ENCODE results near the gene USF1.

Gene USF1, protein sequence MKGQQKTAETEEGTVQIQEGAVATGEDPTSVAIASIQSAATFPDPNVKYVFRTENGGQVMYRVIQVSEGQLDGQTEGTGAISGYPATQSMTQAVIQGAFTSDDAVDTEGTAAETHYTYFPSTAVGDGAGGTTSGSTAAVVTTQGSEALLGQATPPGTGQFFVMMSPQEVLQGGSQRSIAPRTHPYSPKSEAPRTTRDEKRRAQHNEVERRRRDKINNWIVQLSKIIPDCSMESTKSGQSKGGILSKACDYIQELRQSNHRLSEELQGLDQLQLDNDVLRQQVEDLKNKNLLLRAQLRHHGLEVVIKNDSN

DNA sequence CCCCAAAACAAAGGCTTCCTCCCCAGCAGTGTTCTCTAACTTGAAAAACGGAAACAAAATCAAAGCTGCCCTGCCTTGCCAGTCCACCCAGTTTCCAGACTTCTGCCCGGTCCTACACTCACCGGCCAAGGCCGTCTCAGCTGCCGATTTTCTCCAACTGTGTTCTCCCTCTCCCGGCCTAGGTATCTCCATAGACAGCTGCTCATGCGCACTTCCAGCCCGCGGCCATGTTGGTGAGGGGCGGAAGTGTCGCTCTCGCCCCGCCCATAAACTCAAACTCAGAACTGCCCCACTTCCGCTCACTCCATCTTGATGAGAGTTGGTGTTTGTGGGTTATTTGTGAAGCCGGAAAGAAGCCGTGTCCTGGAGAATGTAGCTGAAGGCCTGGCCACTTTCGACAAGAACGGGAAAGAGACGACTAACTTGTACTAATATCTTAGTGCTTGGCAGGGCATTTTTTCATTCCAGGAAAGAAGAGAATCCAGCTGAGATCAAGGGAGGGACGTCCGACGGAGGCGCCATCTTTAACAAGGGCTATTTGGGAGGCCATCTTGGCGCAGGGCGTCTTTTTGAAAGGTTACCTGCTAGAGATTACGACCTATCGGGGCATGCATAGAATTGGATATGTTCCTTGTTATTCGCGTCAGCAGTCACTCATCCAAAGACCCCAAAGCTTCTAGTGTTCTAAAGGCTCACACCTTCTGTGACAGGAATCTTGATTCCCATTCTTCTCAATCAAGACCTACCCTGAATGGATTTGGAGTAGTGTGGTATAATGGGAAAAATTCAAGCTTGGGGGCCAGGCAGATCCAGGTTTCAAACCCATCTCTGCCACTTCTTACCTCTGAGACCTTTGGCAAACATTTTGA, at the start of gene USF1:
Gene USF1 (minus strand): TSS at position 242 of the 869 bp plus-strand sequence. CDS start 2,702 bp downstream, outside the sequence.
- DNase-seq, result peak; percentile 96

DNA sequence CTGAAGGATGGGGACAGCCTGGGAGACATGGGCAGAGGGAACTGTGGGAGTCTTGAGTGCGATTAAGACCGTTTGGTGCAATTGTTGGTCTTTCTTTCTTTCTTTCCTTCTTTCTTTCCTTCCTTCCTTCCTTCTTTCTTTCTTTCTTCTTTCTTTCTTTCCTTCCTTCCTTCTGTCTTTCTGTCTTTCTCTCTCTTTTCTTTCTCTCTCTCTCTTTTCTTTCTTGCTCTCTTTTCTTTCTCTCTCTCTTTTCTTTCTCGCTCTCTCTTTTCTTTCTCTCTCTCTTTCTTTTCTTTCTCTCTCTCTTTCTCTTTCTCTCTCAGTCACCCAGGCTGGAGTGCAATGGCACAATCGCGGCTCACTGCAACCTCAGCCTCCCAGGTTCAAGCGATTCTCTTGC, 49.5 kb upstream of the USF1 start:
- DNase-seq, result no peak

DNA sequence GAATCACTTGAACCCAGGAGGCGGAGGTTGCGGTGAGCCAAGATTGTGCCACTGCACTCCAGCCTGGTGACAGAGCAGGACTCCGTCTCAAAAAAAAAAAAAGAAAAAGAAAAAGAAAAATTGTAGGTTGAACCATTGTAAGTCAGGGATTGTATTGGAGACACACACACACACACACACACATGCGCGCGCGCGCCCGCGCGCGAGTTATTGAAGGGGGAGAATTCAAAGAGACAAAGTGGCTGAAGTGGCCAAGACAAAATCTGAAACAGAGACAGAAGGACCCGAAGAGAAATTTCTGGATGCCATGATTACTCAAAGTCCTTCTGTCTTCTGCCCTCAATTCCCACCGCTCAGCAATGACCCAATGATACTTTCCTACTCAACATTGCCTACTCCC, 48.7 kb upstream of the USF1 start:
- no peak for DNase-seq

DNA sequence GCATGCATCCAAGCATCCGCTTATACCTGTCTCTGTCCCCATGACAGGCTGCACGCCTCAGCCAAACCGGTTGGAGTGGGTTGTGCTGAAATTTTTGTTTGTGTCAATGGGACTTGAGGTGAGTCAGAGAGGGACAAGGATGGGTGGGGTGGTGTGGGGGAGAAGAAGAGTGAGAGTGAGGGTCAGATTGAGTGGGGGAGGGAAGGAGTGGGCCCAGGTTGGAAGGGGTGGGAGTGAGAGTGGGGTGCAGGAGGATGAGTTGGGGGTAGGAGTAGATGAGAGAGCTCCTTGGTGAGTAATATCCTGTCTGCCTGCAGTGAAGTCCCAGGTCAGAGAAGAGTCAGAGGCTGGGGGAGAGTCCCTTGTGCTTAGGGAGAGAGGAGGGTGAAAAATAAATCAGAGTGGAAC, 46.8 kb upstream of the USF1 start:
- DNase-seq, result peak; percentile 56

DNA sequence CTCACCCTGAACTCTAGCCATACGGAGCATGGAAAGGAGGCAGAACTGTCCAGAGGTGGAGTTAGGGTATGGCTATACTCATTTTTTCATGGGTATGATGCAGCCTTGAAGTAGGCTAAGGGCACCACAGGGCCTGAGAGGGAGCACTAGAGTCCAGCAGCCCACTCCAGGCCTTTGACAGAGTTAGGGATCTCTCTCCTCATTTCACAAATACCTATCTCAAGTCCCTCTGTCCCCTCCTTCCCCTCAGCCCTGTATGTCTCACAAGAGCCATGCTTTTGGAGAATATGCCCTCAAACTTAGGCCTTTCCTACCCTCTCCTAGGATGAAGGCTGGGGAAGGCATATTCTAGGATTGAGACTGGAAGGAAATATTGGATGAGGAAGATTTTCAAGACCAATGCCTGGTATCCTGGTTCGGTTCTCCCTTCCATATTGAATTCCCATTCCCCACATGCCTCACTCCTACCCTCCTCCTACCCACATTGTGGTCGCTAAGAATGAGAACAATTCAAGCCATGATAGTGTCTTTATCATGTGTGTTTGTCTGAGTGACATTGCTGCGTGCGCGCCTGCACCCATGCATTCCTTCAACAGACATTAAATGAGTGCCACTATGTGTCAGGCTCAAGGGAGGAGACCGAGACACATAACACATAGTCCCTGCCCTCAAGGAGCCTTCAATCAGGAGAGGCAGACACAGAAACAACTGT, 46.2 kb upstream of the USF1 start:
- DNase-seq, result no peak

DNA sequence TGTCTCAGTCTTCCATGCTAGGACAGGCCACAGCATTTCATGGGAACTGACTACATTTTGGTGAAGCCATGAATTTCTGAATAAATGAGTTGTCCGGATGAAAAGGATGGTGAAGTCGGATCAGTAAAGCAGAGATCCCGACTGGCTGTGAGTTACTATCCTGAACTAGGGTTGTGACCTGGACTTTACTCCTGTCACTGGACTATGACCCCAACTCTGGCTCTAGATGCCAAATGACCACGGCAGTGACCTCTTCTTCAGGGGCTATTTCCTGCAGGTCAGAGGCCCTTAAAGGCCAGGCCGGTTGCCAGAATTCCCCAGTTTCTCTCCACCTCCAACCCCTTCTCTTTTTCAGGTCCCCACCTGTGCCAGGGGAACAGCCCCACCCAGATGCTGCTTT, 45.3 kb upstream of the USF1 start:
- DNase-seq, result no peak

DNA sequence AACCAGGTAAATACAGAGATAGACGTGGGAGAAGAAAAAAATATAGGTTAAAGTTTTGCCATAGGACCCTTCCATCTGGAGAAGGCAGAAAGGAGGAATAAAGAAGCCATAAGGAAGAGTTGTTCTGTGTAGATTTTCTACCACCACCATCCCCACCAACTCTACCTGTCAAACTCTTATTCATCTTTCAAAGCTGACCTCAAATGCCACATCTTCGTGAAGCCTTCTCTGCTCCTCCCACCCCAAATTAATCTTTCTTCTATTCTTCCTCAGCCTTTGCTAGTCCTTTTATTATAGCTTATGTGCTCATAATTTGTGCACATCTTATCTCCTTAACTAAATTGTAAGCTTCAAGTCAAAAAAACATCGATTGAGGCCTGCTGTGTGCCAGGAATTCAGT, 44.8 kb upstream of the USF1 start:
- DNase-seq, result no peak

DNA sequence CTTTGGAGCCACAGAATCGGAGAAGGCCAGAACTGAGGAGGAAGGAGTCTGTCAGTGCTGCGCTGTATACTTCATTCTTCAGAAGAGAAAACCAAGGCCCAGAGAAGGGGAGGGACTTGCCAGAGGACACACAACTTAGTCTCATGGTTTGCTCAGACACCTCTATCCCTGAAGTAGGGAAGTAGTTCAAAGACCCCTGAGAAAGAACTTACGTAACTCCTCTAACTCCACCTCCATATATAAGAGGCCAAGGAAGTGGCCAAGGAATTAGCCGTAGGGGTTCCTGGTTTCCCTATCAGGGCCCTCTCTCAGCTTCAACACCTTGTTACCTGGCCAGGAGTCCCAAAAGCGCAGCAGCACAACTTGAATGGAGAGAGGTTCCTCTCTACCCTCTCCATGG, 44.2 kb upstream of the USF1 start:
- no peak for DNase-seq

DNA sequence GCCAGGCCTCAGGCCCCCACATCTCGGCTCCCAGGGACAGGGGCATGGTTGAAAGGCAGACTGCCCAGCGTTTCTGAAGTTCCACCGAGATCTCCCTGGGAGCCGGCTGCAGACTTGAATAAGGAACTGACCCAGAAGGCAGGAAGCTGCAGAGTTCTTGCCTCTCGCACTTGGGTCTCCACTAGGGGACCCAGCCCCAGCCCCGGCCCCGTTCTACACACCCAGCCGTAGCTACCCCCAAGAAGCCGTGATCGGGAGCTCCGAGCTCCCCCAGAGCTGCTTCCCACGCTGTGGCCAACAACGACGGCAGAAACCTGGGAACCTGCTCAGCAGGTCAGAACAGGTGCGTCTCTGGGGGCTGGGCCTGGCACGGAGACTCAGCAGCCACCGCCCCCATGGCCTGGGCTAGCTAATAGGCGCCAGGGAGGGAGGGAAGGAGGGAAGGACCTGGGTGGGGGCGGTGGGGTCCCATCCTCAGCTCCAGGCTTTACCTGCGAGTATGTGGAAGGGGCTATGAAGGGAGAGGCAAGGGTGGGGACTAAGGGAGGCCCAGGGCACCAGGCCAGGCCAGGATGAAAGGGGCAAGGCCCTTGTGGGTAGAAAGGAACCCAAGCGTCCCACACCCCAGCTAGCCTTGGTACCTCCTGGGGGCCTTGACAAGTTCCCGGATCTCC, 43.6 kb upstream of the USF1 start, which contains the start of gene NECTIN4:
Gene NECTIN4 (minus strand): TSS at position 308 of the 674 bp plus-strand sequence. CDS start 262 bp downstream, at position 46.
- no peak for DNase-seq

DNA sequence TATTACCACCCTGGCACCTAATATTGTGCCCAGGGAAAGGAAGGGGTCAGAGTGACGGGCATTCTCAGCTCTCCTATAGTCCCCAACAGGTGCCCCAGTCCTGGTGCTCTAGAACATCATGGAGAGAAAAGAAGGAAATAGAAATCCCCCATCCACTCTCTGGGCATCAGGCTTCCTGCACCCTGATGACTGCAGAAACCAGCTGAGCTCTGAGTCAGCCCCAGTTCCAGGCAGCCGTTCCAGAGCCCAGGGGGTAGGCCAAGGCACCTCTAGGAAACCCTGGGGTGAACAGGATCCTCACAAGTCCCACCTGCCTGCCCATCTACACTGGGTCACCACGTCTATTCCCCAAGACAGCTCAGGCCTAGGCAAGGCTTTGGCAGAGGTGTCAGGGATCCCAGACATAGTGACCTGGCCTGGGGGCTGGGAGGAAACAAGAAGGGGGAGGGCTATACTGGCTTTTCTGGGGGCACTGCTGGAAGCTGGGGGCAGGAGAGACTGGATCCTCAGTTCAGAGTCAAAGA, 42.9 kb upstream of the USF1 start:
- no peak for DNase-seq

DNA sequence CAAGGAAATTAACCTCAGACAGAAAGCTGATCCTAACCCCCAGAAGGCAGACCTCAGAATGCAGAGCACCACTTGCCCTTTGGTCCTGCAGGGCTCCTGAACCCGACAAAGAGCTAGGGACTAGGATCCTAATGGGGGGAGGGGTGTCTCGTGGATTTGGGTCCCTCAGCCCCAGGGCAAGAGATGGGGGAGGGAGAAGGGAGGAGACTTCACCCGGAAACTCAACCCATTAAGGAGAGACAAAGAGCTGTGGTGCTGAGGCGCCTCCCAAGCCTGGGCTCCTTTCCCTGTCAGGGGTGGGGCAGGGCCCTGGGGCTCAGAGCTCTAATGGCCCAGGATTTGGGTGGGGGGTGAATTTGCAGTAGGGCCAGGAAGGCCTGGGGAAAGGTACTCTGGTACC, 40.7 kb upstream of the USF1 start:
- DNase-seq, result no peak

DNA sequence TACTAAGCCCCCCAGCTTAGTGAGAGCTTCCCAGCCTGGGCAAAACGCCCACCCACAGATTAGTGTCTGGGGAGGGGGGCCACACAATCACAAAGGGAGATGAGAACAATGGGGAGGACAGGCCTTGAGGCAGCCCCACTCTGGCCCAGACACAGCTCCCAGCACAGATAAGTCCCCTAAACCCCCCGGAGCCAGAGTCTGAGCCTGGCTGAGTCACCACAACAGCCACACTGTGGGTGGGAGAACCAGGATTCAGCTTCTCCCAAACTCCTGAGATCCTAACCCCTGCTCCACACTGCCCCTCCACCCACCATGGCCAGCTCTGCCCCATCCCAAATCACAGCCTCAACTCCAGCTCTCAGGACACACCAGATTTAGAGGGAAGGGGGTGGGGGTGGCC, 39.4 kb upstream of the USF1 start:
- DNase-seq, result no peak

DNA sequence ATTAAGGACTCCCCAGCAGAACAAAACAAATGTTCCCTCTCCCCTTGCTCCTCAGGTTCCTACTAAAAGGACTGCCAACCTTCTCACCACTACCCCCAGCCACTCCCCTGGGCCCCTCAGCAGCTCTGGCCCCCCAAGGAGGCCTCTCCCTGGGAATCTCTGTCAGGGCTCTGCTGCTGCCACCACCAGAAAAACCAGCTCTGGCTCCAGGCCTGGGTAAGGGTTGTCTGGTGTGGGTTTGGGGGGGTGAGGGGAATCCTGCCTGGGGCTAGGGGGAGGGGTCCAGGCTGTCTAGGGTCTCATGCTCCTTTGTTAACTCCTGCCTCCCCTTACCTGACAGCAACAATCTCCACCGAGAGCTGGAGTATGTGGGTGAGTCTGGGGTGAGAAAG, 38.8 kb upstream of the USF1 start:
- DNase-seq, result no peak

DNA sequence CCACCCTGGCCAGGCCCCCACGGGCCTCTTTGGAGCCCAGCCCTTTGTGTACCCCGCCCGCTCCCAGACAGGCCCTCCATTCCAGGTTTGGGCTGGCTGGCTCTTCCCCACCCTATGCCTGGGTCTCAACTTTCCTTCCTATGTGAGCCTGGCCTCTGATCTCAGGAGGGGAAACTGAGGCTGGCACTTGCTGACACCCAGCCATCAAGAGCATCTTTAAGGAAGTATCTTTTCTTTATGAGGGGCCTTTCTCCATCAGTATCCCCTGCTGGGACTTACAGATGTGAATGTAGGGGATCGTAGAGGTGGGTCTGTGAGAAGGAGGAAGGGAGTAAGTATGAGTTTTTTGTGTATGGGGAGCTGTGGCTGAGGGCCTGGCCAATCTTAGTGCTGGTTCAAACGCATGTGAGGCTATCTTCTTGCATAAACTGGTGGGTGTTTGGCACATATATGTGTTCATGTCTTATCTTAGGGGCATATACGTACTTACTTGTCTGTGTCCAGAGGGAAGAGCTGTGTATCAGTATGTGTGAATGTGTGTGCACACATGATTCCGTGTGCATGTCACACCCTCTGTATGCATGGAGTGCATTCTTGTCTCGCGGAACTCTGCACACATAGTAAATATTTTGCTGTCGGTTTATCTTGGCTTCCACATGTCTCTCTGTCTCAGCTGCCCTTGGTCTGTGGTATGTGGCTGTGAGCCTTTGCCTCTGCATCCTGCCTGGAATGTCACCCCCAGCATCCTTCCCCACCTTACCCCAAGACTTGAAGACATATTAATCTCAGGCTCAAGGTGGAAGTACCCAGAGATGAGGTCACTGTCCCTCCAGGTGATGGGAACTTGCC, 38.2 kb upstream of the USF1 start:
- DNase-seq, result no peak

DNA sequence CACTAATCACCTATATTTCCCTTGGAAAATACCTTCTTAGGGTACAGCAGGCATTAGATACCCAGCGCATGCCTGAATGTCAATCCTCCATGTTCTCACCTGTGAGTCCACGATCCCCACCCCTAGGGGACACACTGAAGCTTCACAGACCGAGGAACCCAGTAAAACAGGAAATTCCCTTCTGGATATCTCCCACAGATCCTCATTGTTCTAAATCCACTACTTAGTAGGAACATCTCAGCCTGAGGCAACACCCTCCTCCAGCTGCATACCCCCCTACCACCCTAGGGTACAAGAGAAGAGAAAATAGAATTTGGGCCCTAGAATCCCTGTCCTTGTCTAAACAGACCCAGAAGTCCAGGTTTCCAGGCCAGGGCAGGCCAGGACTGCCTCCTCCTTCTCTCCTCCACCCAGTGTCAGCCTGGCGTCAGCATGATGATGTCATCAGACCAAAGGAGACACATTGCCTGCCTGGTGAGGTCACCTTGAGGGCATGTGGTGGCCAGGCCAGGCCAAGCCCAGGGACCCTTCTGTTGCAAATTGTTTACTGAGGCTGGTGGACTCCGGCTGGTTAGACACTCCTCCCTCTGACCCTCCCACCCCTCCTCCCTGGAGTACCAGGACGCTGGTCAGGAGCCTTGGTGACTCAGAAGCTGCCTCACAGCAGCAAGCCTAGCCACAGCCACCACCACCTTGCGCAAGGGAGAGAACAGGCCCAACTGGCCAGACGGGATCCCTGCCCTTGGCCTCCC, 37.4 kb upstream of the USF1 start:
- no peak for DNase-seq

DNA sequence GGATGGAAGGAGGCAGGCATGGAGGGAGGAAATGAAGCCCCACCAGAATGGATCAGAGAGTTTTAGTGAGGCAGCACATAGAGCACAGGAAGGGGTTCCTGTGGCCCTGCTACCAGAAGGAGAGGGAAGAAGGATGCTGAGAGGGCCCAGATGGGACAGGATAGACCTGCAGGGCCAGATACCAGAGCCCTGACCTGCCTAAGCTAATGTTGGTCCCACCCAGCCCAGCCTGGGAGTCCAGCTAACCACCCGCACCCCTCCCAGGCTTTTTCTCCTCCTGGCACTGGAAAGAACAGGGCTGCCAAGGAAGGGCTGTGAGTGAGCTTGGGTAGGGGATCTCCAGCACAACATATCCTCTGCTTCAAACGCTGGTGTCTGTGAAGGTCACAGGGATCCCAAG, 36.7 kb upstream of the USF1 start:
- no peak for DNase-seq

DNA sequence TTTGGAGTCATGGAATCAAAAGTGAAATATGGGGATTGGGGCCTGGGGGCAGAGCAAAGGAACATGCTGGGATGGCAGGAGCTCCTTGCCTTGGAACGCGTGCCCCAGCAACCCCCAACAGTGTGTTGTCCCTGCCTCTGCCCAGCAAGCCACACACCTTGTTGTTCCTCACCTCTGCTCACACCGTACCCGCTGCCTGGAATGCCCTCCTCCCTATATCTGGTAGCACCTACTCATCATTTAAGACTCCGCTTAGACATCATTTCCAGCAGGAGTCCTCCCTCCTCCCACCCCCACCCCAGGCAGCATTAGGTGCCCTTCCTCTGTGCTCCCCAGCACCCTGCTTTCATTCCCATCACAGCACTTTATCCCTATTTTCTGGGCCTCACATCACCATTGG, 35.7 kb upstream of the USF1 start:
- DNase-seq, result no peak

DNA sequence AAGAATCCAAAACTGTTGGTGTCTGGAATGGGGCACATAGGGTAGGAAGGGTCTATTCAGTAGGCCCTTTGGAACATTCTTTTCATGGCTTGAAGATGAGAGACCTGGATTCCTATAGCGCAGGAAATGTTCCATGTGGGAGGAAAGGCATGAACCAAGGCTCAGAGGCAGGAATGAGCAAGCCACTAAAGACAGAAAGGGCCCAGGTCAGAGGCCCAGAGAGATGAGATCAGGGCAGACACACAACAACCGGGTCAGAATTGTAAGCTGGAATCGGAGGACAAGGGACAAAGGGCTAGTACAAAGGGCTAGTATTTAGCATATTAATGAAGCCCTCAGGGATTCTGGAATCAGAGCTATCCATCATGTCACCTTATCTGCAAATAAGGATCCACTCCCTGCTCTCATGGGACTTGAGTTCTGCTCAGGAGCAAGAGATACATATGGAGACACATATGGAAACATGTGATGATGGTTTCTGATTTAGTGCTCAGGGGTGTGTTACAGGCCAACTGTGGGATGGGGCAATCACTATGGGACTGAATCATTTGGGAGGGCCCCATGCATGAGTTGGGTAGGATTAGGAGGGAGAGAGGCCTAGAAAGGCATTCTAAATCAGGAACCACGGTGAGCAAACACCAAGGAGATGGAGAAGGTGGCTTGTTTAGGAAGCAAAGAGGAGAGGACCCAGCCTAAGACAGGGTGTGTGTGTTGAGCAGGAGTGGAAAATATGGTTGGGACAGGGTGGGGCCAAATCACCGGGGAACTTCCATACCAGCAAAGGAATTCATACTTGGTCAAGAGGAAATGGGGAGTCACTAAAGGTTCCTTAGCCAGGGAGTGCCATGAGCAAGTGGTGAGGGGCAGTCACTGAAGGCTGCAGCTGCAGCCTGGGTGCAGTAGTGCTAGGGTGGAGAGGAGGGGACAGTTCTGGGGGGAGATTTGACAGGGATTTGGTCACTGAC, 34.9 kb upstream of the USF1 start:
- no peak for DNase-seq

DNA sequence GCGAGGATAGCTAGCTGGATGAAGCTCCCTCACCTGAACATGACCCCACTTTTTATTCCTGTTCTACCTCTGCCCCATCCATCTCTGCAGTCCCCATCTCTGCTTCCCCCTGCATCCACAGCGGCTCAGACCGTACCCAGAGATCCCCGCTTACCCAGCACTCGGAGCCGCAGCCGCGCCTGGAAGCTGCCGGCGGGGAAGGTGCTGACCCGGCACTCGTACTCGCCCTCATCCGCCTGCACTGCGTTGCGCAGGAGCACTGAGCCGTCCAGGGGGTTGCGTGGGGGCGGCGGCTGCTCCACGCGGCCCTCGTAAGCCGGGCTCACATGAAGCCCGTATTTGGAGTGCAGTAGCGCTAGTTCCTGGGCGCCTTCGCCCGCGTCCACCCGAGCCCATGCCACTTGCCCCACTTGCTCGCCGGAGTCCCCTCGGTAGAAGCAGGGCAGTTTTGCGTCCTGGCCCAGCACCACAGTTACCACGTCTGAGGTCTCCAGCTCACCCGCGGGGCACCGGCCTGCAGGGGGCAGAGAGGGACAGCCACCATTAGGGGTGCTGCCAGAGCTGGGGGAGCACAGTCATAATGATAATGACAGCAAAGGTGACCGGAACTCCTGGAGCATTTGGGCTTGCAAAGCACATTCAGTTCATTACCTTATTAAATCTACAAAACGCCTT, 33.8 kb upstream of the USF1 start:
- DNase-seq, result no peak
